Hematopoietic multipotent progenitor cell (in vitro differentiated cells): ENCODE results near the gene ABHD14A. TPM values are rescaled to one million over a fixed set of nuclear protein-coding genes. Genes with fewer than 3 reads are reported as not detected.

Source experiments
- DNase-seq, 3 donors: peaks; one replicate each; pipeline ENCODE4 v3.0.0-alpha.2; 2011 to 2015; ENCODE audit warnings: low read depth in 2 of 3, low spot score in 2 of 3
- total RNA-seq: library from RNA; depleted of rRNA; stranded (reverse); fragments of >200 nt; gene quantifications from one replicate; pipeline ENCODE4 v1.2.3, GENCODE V29; 2012

Gene ABHD14A
- total RNA-seq, 1 donor: 28.5 TPM

GRCh38 chr3:51968883-51969678 is 5.8 kb upstream of the ABHD14A start:
- DNase-seq: no peak

DNA sequence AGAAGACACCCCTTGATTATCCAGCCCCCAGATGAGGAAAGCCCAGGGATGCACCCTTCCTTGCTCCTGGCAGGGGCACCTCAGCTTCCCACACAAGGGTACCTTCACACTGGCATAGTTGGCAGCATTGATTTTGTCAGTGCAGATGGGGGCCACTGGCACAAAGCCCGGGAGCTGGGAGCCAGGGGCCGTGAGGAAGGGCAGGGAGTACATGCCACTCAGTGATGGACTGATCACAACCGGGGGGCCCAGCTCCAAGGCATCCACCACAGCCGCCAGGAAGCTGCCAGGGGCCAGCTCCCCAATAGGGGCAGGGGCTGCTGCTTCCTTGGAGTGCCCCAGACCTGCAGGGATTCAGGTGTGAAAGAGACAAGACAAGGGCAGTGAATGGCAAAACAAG is 5.0 kb upstream of the ABHD14A start:
- no peak for DNase-seq

- DNase-seq: no peak
Measured at GRCh38 chr3:51970606-51971300, 4.1 kb upstream of the ABHD14A start.

DNA sequence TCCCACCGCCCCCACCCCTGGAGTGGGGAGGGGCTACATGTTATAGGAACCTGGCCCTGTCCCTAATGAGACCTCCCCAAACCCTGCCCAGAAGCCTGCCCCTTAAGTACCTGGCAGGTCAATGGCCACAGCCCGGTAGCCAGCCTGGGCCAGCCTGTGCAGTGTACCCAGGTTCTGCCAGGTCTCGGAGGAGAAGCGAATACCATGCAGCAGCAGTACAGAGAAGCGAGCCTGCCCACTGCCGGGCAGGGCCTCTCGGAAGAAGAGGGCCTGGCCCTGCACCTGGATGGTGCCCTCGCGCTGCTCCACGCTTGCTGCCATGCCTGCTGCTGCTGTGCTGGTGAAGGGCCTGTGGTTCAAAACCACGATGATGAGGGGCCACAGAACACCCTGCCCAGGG is 3.5 kb upstream of the ABHD14A start:
- DNase-seq: no peak

- no peak for DNase-seq
Measured at GRCh38 chr3:51974277-51974962, 444 bp upstream of the ABHD14A start.

GRCh38 chr3:51975852-51976549 is 1.1 kb downstream of the ABHD14A start:
- peak in 2 of 3 donors; percentile 56 to 64 for DNase-seq

GRCh38 chr3:51977446-51978142 is 2.7 kb downstream of the ABHD14A start:
- peak in 1 of 3 donors; percentile 22 for DNase-seq

DNA sequence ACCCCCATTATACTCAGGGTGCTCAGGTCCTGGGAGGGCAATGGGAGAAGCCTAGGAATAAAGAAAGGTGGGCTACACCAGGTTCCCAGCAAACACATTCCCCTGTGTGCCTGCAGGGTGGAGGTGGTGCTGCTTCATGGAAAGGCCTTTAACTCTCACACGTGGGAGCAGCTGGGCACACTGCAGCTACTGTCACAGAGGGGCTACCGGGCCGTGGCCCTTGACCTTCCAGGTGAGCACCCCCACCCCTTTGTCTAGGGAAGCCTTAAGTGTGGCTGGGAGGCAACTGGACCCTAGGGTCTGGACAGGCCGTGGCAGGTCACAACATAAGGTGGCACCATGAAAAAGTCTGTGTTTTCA is 3.3 kb downstream of the ABHD14A start:
- DNase-seq: no peak

GRCh38 chr3:51980253-51980652 is 5.4 kb downstream of the ABHD14A start:
- DNase-seq: no peak

DNA sequence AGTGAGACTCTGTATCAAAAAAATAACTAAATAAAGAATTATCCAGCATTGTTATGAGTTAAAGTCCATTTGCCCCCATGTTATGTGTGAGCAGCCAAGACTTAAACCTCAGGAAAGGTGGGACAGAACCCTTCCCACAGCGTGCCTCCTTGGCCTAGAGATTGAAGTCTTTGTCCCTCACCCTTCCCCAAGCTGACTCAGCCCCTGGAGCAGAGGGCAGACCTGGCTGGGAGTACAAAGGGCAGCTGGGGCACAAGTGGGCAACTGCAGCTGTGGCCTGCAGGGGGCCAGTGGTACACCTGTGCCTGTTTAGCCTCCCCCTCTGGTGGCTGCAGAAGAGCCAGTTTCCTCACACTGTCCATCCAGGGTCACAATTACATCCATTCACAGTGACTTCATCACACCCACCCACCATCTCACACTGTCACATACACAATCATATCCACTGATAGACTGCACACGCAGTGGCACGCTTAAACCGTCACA is 7.5 kb downstream of the ABHD14A start:
- DNase-seq: peak in 2 of 3 donors; percentile 48 to 53

- peak in 2 of 3 donors; percentile 73 to 77 for DNase-seq
Measured at GRCh38 chr3:51982838-51983577, 8.1 kb downstream of the ABHD14A start, which contains the start of gene ACY1. Gene ACY1, plus strand, starts transcription at chr3:51983535. Its CDS starts 530 bp downstream, at chr3:51984065.

GRCh38 chr3:51983578-51984268 is 8.9 kb downstream of the ABHD14A start:
- no peak for DNase-seq

DNA sequence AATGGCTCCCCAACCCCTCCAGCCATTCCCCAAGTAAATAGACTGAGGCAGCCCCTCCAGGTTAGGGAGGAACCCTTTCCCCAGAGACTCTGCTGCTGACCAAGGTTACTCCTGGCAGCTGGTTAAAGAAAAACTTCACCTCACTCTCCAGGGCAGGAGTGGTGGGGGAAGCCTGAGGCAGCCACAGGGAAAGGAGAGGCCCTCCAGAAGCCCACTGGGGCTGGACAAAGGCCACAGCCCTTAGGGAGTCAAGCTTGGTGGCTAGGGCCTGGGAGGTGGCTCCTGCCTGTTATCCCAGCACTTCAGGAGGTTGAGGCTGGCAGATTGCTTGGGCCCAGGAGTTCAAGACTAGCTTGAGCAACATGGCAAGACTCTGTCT is 9.4 kb downstream of the ABHD14A start:
- no peak for DNase-seq

DNA sequence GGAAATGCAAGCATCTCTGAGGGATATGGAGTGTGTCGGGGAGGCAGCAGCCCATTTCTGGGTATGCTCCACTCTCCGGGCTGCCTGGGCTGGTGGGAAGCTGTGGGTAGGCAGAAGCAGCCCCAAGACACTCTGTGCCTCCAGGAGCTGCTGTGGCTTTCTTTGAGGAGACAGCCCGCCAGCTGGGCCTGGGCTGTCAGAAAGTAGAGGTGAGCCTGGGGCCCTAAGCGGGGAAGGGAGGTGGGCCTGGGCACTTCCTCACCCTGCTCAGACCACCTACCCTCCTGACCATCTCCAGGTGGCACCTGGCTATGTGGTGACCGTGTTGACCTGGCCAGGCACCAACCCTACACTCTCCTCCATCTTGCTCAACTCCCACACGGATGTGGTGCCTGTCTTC is 10.2 kb downstream of the ABHD14A start:
- no peak for DNase-seq

- DNase-seq: no peak
Measured at GRCh38 chr3:51986010-51986947, 11.4 kb downstream of the ABHD14A start.

DNA sequence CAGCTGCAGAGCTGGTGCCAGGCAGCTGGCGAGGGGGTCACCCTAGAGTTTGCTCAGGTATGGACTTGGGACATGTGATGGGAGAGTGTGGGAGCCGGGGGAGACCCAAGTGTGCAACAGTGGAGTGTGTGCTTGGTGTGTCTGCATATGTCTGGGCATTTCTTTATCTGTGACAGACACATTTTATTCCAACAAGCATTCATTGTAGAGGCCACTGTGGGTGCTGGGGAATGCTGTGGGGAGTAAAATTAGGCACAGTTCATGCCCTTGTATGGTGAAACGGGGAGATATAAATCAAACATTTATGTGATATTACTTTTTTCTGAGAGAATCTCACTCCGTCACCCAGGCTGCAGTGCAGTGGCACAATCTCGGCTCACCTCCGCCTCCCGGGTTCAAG is 12.7 kb downstream of the ABHD14A start:
- DNase-seq: no peak

GRCh38 chr3:51988286-51989146 is 13.7 kb downstream of the ABHD14A start:
- DNase-seq: no peak
